ENCODE measurements around the gene VCL. TPM values are rescaled to one million over a fixed set of nuclear protein-coding genes. Genes with fewer than 3 reads are reported as not detected.
"Not testable (repeated sequence)": the region's sequence is repeated elsewhere in the genome, so short reads cannot be mapped to it uniquely, and the experiment has no call there.

Gene VCL
- total RNA-seq, 1 experiment from 2014 or later, result 378 TPM

- Histone ChIP-seq H3K27ac (peak overlapping the region; percentile 16; the same call in 1 of the 2 replicates), H3K4me3 (no peak overlapping the region), H3K9me3 (replicated peaks) (no peaks in the 10 kb centered on the region), H3K4me1 (replicated peaks) (peaks cover 86% of the 10 kb centered on the region), H3K36me3 (peaks cover 64% of the 10 kb centered on the region), H3K27me3 (replicated peaks) (no peaks in the 10 kb centered on the region)
- DNase-seq (ENCODE audit: low read depth in 1 of 2, low spot score in 2 of 2), result no peak
Measured at GRCh38 chr10:74006269-74006668, 8.4 kb downstream of the VCL start.

- peak; percentile 51 to 90 for DNase-seq (ENCODE audit: low read depth in 1 of 2, low spot score in 2 of 2)
- H3K36me3 ChIP-seq, result peaks cover 62% of the 10 kb centered on the region
- peaks cover 89% of the 10 kb centered on the region for H3K4me1 ChIP-seq (replicated peaks)
- no peak overlapping the region for H3K4me3 ChIP-seq
- no peaks in the 10 kb centered on the region for H3K9me3 ChIP-seq (replicated peaks)
- H3K27ac ChIP-seq, result peak overlapping the region; percentile 69
- H3K27me3 ChIP-seq (replicated peaks), result no peaks in the 10 kb centered on the region
Measured at GRCh38 chr10:74008212-74008731, 10.4 kb downstream of the VCL start.

- H3K9me3 ChIP-seq (replicated peaks), result no peaks in the 10 kb centered on the region
- DNase-seq (ENCODE audit: low read depth in 1 of 2, low spot score in 2 of 2), result no peak
- H3K27me3 ChIP-seq (replicated peaks), result no peaks in the 10 kb centered on the region
- peak overlapping the region; percentile 33 for H3K27ac ChIP-seq
- peaks cover 65% of the 10 kb centered on the region for H3K4me1 ChIP-seq (replicated peaks)
- no peak overlapping the region for H3K4me3 ChIP-seq
- peaks cover 62% of the 10 kb centered on the region for H3K36me3 ChIP-seq
Measured at GRCh38 chr10:74011017-74011416, 13.1 kb downstream of the VCL start.

- Histone ChIP-seq H3K27me3 (replicated peaks) (no peaks in the 10 kb centered on the region), H3K36me3 (peaks cover 60% of the 10 kb centered on the region), H3K4me1 (replicated peaks) (peaks cover 58% of the 10 kb centered on the region), H3K4me3 (no peak overlapping the region), H3K9me3 (replicated peaks) (no peaks in the 10 kb centered on the region), H3K27ac (peak overlapping the region; percentile 33)
- DNase-seq (ENCODE audit: low read depth in 1 of 2, low spot score in 2 of 2), result peak; percentile 71 to 75
Measured at GRCh38 chr10:74011770-74012169, 13.9 kb downstream of the VCL start.

GRCh38 chr10:74012480-74012879 is 14.6 kb downstream of the VCL start:
- H3K4me1 ChIP-seq (replicated peaks), result peaks cover 51% of the 10 kb centered on the region
- no peak overlapping the region for H3K27ac ChIP-seq
- H3K27me3 ChIP-seq (replicated peaks), result no peaks in the 10 kb centered on the region
- no peak overlapping the region for H3K4me3 ChIP-seq
- DNase-seq (ENCODE audit: low read depth in 1 of 2, low spot score in 2 of 2), result no peak
- no peaks in the 10 kb centered on the region for H3K9me3 ChIP-seq (replicated peaks)
- peaks cover 57% of the 10 kb centered on the region for H3K36me3 ChIP-seq

GRCh38 chr10:74013004-74013403 is 15.1 kb downstream of the VCL start:
- Histone ChIP-seq H3K4me1 (replicated peaks) (peaks cover 45% of the 10 kb centered on the region), H3K27me3 (replicated peaks) (no peaks in the 10 kb centered on the region), H3K27ac (no peak overlapping the region), H3K4me3 (no peak overlapping the region), H3K36me3 (peaks cover 57% of the 10 kb centered on the region), H3K9me3 (replicated peaks) (no peaks in the 10 kb centered on the region)
- no peak for DNase-seq (ENCODE audit: low read depth in 1 of 2, low spot score in 2 of 2)

- not testable (repeated sequence) for DNase-seq (ENCODE audit: low read depth in 1 of 2, low spot score in 2 of 2); H3K27me3 ChIP-seq (replicated peaks); H3K4me3 ChIP-seq; H3K27ac ChIP-seq; H3K9me3 ChIP-seq (replicated peaks)
- peaks cover 44% of the 10 kb centered on the region for H3K4me1 ChIP-seq (replicated peaks)
- peaks cover 67% of the 10 kb centered on the region for H3K36me3 ChIP-seq
Measured at GRCh38 chr10:74014574-74014973, 16.7 kb downstream of the VCL start.

GRCh38 chr10:74018241-74018640 is 20.3 kb downstream of the VCL start:
- Histone ChIP-seq H3K4me3 (no peak overlapping the region), H3K27me3 (replicated peaks) (no peaks in the 10 kb centered on the region), H3K27ac (no peak overlapping the region), H3K36me3 (peaks cover 64% of the 10 kb centered on the region), H3K4me1 (replicated peaks) (peaks cover 46% of the 10 kb centered on the region), H3K9me3 (replicated peaks) (no peaks in the 10 kb centered on the region)
- no peak for DNase-seq (ENCODE audit: low read depth in 1 of 2, low spot score in 2 of 2)

- Histone ChIP-seq H3K27me3 (replicated peaks) (no peaks in the 10 kb centered on the region), H3K4me1 (replicated peaks) (peaks cover 71% of the 10 kb centered on the region), H3K27ac (peak overlapping the region; percentile 19; the same call in 1 of the 2 replicates), H3K36me3 (peaks cover 71% of the 10 kb centered on the region), H3K9me3 (replicated peaks) (no peaks in the 10 kb centered on the region), H3K4me3 (no peak overlapping the region)
- DNase-seq (ENCODE audit: low read depth in 1 of 2, low spot score in 2 of 2), result peak in 1 of 2 experiments; percentile 65
Measured at GRCh38 chr10:74021248-74022055, 23.5 kb downstream of the VCL start.

- H3K36me3 ChIP-seq, result peaks cover 70% of the 10 kb centered on the region
- H3K27ac ChIP-seq, result no peak overlapping the region
- no peaks in the 10 kb centered on the region for H3K27me3 ChIP-seq (replicated peaks)
- H3K9me3 ChIP-seq (replicated peaks), result no peaks in the 10 kb centered on the region
- H3K4me3 ChIP-seq, result no peak overlapping the region
- peaks cover 85% of the 10 kb centered on the region for H3K4me1 ChIP-seq (replicated peaks)
- DNase-seq (ENCODE audit: low read depth in 1 of 2, low spot score in 2 of 2), result no peak
Measured at GRCh38 chr10:74022926-74023629, 25.2 kb downstream of the VCL start.

- H3K9me3 ChIP-seq (replicated peaks), result no peaks in the 10 kb centered on the region
- H3K27me3 ChIP-seq (replicated peaks), result no peaks in the 10 kb centered on the region
- H3K4me3 ChIP-seq, result no peak overlapping the region
- no peak for DNase-seq (ENCODE audit: low read depth in 1 of 2, low spot score in 2 of 2)
- H3K4me1 ChIP-seq (replicated peaks), result peaks cover 84% of the 10 kb centered on the region
- no peak overlapping the region for H3K27ac ChIP-seq
- peaks cover 70% of the 10 kb centered on the region for H3K36me3 ChIP-seq
Measured at GRCh38 chr10:74024600-74024999, 26.7 kb downstream of the VCL start.

GRCh38 chr10:74025380-74025978 is 27.6 kb downstream of the VCL start:
- Histone ChIP-seq H3K9me3 (replicated peaks) (no peaks in the 10 kb centered on the region), H3K4me1 (replicated peaks) (peaks cover 80% of the 10 kb centered on the region), H3K4me3 (no peak overlapping the region), H3K27ac (no peak overlapping the region), H3K36me3 (peaks cover 72% of the 10 kb centered on the region), H3K27me3 (replicated peaks) (no peaks in the 10 kb centered on the region)
- no peak for DNase-seq (ENCODE audit: low read depth in 1 of 2, low spot score in 2 of 2)

- no peak overlapping the region for H3K27ac ChIP-seq
- peaks cover 74% of the 10 kb centered on the region for H3K4me1 ChIP-seq (replicated peaks)
- no peak for DNase-seq (ENCODE audit: low read depth in 1 of 2, low spot score in 2 of 2)
Measured at GRCh38 chr10:74026428-74027015, 28.6 kb downstream of the VCL start.

More at GRCh38 chr10:74026428-74027015, 28.6 kb downstream of the VCL start:
- Histone ChIP-seq H3K36me3 (peaks cover 82% of the 10 kb centered on the region), H3K4me3 (no peak overlapping the region), H3K27me3 (replicated peaks) (no peaks in the 10 kb centered on the region), H3K9me3 (replicated peaks) (no peaks in the 10 kb centered on the region)

All from SJSA1 (cell line).